Heart right ventricle (tissue), 16 donors: Measurements from ENCODE around the gene GRIN2B. TPM values are rescaled to one million over a fixed set of nuclear protein-coding genes. Genes with fewer than 3 reads are reported as not detected.

ENCODE experiments used
- ATAC-seq, 8 donors: fragments of 200-7000 bp; cut with Tn5 transposase; one replicate each; pipeline ENCODE4 v1.9.1; 2020; ENCODE audit warnings: mild to moderate bottlenecking in 8 of 8, moderate library complexity in 8 of 8, moderate number of reproducible peaks in 1 of 8
- DNase-seq, 2 donors: peaks; one replicate each; pipeline ENCODE4 v3.0.0-alpha.2; 2020
- H3K27ac ChIP-seq, 10 donors: fragments of 200-600 bp; sonication (generic) in 2 of 10; one replicate each; pipeline versions ENCODE4 v1.5.0 to v1.8.0; 2020 to 2022; ENCODE audit warnings: mild to moderate bottlenecking in 3 of 10
- H3K27me3 ChIP-seq, 7 donors: fragments of 200-600 bp; one replicate each; pipeline ENCODE4 v1.8.0; 2021 to 2022; ENCODE audit warnings: mild to moderate bottlenecking in 2 of 7
- H3K36me3 ChIP-seq, 9 donors: fragments of 200-600 bp; sonication (generic) in 1 of 9; one replicate each; pipeline versions ENCODE4 v1.5.0 to v1.8.0; 2020 to 2022; ENCODE audit warnings: mild to moderate bottlenecking in 2 of 9
- H3K4me1 ChIP-seq, 9 donors: fragments of 200-600 bp; sonication (generic) in 1 of 9; one replicate each; pipeline versions ENCODE4 v1.5.0 to v1.8.0; 2020 to 2022; ENCODE audit warnings: mild to moderate bottlenecking in 4 of 9
- H3K4me3 ChIP-seq, 10 donors: fragments of 200-600 bp; sonication (generic) in 2 of 10; one replicate each; pipeline versions ENCODE4 v1.5.0 to v1.8.0; 2020 to 2022; ENCODE audit warnings: mild to moderate bottlenecking in 7 of 10, moderate library complexity in 2 of 10
- H3K9me3 ChIP-seq, 11 donors: fragments of 200-600 bp in 10 of 11; sonication (generic) in 2 of 11; one replicate each; pipeline versions ENCODE4 v1.5.0 to v1.8.0; 2013 to 2022; ENCODE audit warnings: mild to moderate bottlenecking in 2 of 11, control low read depth in 1 of 11, moderate library complexity in 1 of 11
- CTCF ChIP-seq, 9 donors: fragments of 200-600 bp; sonication (generic) in 2 of 9; IDR thresholded peaks; one replicate each; pipeline versions ENCODE4 v1.5.0 to v1.8.0; 2021 to 2022; ENCODE audit warnings: antibody characterized with exemption in 9 of 9, mild to moderate bottlenecking in 5 of 9, moderate library complexity in 1 of 9
- WGBS, 2 donors: extraction: QIAGEN DNeasy Blood & Tissue Kit; methylation state at CpG; one replicate each; pipeline ENCODE4 v1.1.7; 2013; ENCODE audit warnings: inconsistent platforms in 1 of 2; 5-methylcytosine and 5-hydroxymethylcytosine counted together
- intact Hi-C, 10 donors: fragments of 100-400 bp; cut with DNase I; formaldehyde crosslinking; loops; one replicate each; pipeline versions ENCODE4 v1.11.1 to v1.14.2; 2022
- polyA plus RNA-seq, 2 donors: library from polyadenylated mRNA; stranded (reverse); fragments of 200-250 nt; gene quantifications; one replicate each; pipeline ENCODE4 v1.2.3, GENCODE V29; 2013
- total RNA-seq, 10 donors: library from RNA; stranded (reverse); fragmentation: NEBNext Ultra II Directional in 3 of 10; extraction: Animal tissue kit (Norgen Biotek cat#: 25700) in 3 of 10; gene quantifications; one replicate each; pipeline versions ENCODE4 v1.2.1 to v1.2.4, GENCODE V29; 2021 to 2023
- donor health status: Arrhythmogenic right ventricular cardiomyopathy.
- donor health status: ischemic (EF 13 %, LVEDD 7.1; RV severe dilation, severe dysfunction).
- donor health status: healthy with polysubstance abuse.
- donor health status: DM: no; HTN: yes; CAD: no.
- donor health status: DM: no; HTN: no; CAD: no.
- donor health status: ischemic (EF 25% LVEDD 6.9; RV normal size, moderate dysfunction).
- donor health status: ischemic (EF 25% LVEDD 5.7; RV mildly dilated, moderate dysfunction).
- donor health status: healthy.
- donor health status: DM: yes; HTN: yes; CAD: no.
- donor health status: Ischemic cardiomyopathy.
- donor health status: ischemic (EF 35%, LVEDD 5.7; RV mildly dilated, moderate dysfunction).
- donor health status: nonischemic (EF 11% LVEDD 7.7; RV severe dilation, severe dysfunction).
- donor health status: DM: yes; HTN: yes; CAD: no.
- donor health status: PGD.
- donor health status: ischemic (EF 29% LVEDD 5.4; RV normal size, mild dysfunction).
- donor health status: nonischemic (EF 23%, LVEDD 6.1; RV moderate dilation, normal function).

Gene GRIN2B
- total and polyA plus RNA-seq, 12 donors = 0.01 to 0.07 (median 0.06) TPM; not detected in 9

- Histone ChIP-seq H3K4me3 (no peak overlapping the region), H3K4me1 (no peaks in the 10 kb centered on the region), H3K9me3 (peaks cover 0 to 33% (median 18%) of the 10 kb centered on the region in 11 donors), H3K27ac (no peak overlapping the region), H3K36me3 (no peaks in the 10 kb centered on the region), H3K27me3 (peaks cover 0 to 4% (median 0%) of the 10 kb centered on the region in 7 donors)
- WGBS, 2 donors = 87 to 89% methylated on average over 7 of the region's 7 CpGs
- ATAC-seq (no peak), DNase-seq (no peak)
- no peak for TF ChIP-seq CTCF (IDR thresholded peaks at IDR 0.05)
- intact Hi-C loops = loop anchor here in 5 of 10 donors (5.0 to 10.0 kb wide), 3 partner anchors 196 to 203 kb away; no protein-coding TSS in a partner anchor
Measured at GRCh38 chr12:13940335-13940865, 41.0 kb downstream of the GRIN2B start.

GRCh38 chr12:13937735-13938134 lies 43.7 kb downstream of the GRIN2B start:
- Histone ChIP-seq H3K36me3 (no peaks in the 10 kb centered on the region), H3K4me1 (no peaks in the 10 kb centered on the region), H3K9me3 (peaks cover 0 to 33% (median 18%) of the 10 kb centered on the region in 11 donors), H3K27me3 (peaks cover 0 to 4% (median 0%) of the 10 kb centered on the region in 7 donors), H3K27ac (no peak overlapping the region), H3K4me3 (no peak overlapping the region)
- TF ChIP-seq CTCF (IDR thresholded peaks at IDR 0.05) = no peak
- DNase-seq (no peak), ATAC-seq (no peak)
- 69 to 84% methylated on average over 2 of the region's 2 CpGs for WGBS, 2 donors
- intact Hi-C loops = loop anchor here in 1 of 10 donors (10.0 kb wide), 1 partner anchor 193 kb away; no protein-coding TSS in a partner anchor

- H3K4me1 ChIP-seq = no peaks in the 10 kb centered on the region
- WGBS, 2 donors = 46% methylated on average over 2 of the region's 2 CpGs
- no peaks in the 10 kb centered on the region for H3K36me3 ChIP-seq
- DNase-seq (no peak), ATAC-seq (no peak)
- H3K27me3 ChIP-seq = no peaks in the 10 kb centered on the region
- no peak overlapping the region for H3K27ac ChIP-seq
- H3K4me3 ChIP-seq = no peak overlapping the region
- no peak for TF ChIP-seq CTCF (IDR thresholded peaks at IDR 0.05)
- intact Hi-C loops = loop anchor here in 1 of 10 donors (10.0 kb wide), 1 partner anchor 190 kb away; no protein-coding TSS in a partner anchor
- H3K9me3 ChIP-seq = peaks cover 0 to 33% (median 18%) of the 10 kb centered on the region in 11 donors
Measured at GRCh38 chr12:13935169-13935568, 46.2 kb downstream of the GRIN2B start.
